Fibroblast of lung (primary cell): ENCODE data around the gene HPSE2. TPM values are rescaled to one million over a fixed set of nuclear protein-coding genes. Genes with fewer than 3 reads are reported as not detected.
A peak's percentile ranks its signal among the peaks of the same experiment; 100 is the strongest.

Experiments used
- DNase-seq, 2 donors: peaks; one replicate each; pipeline versions ENCODE4 v3.0.0 to v3.0.0-alpha.2; 2010; ENCODE audit warnings: low read depth in 2 of 2
- H2AFZ ChIP-seq: 2 replicates; pipeline ENCODE4 v1.5.1; 2012; ENCODE audit warnings: low read length, control low read depth, inconsistent platforms
- H3K27ac ChIP-seq: 2 replicates; pipeline ENCODE4 v1.5.1; 2011; ENCODE audit warnings: low read length, control low read depth; ENCODE audit not compliant: insufficient read depth
- H3K27me3 ChIP-seq: 2 replicates; pipeline ENCODE4 v1.5.1; 2011; ENCODE audit warnings: mild to moderate bottlenecking, low read length; ENCODE audit not compliant: control insufficient read depth, insufficient read depth
- H3K36me3 ChIP-seq: 2 replicates; pipeline ENCODE4 v1.5.1; 2011; ENCODE audit warnings: low read length; ENCODE audit not compliant: control insufficient read depth, insufficient read depth
- H3K4me1 ChIP-seq: 2 replicates; pipeline ENCODE4 v1.5.1; 2011; ENCODE audit warnings: low read length; ENCODE audit not compliant: control insufficient read depth, insufficient read depth; ENCODE audit errors: extremely low read depth
- H3K4me2 ChIP-seq: 2 replicates; pipeline ENCODE4 v1.5.1; 2011; ENCODE audit warnings: low read length, control low read depth; ENCODE audit not compliant: insufficient read depth; ENCODE audit errors: extremely low read depth
- H3K4me3 ChIP-seq, 4 experiments: fragments of 200-600 bp in 1 of 4; sonication (generic) in 1 of 4; replicated peaks in 1 of 4; 2 replicates each; pipeline ENCODE4 v1.5.1; 2011 to 2016; ENCODE audit warnings: low read length in 4 of 4, low read depth in 3 of 4, mild to moderate bottlenecking in 3 of 4, control low read depth in 2 of 4, inconsistent platforms in 1 of 4, mixed read lengths in 1 of 4; ENCODE audit not compliant: insufficient read depth in 1 of 4; ENCODE audit errors: control extremely low read depth in 1 of 4
- H3K79me2 ChIP-seq: 2 replicates; pipeline ENCODE4 v1.5.1; 2012; ENCODE audit warnings: mild to moderate bottlenecking, low read length, inconsistent platforms; ENCODE audit not compliant: control insufficient read depth, insufficient read depth
- H3K9ac ChIP-seq: 2 replicates; pipeline ENCODE4 v1.5.1; 2011; ENCODE audit warnings: mild to moderate bottlenecking, low read length, control low read depth; ENCODE audit not compliant: insufficient read depth
- H3K9me3 ChIP-seq: 2 replicates; pipeline ENCODE4 v1.5.1; 2012; ENCODE audit warnings: low read depth, low read length; ENCODE audit not compliant: control insufficient read depth, insufficient read depth
- H4K20me1 ChIP-seq: 2 replicates; pipeline ENCODE4 v1.5.1; 2011; ENCODE audit warnings: low read length; ENCODE audit not compliant: control insufficient read depth, insufficient read depth; ENCODE audit errors: extremely low read depth
- EZH2 ChIP-seq: IDR thresholded peaks from 2 replicates; pipeline ENCODE4 v1.5.1; 2012; ENCODE audit warnings: low read length, control low read depth, mild to moderate bottlenecking; ENCODE audit errors: missing control alignments
- polyA plus RNA-seq, 2 donors: library from polyadenylated mRNA; depleted of rRNA in 1 of 2; stranded (reverse) in 1 of 2; unstranded in 1 of 2; fragments of >200 nt; gene quantifications; 2 replicates each; pipeline ENCODE4 v1.2.1, GENCODE V29; 2011 to 2012; ENCODE audit warnings: missing spikeins in 1 of 2
- total RNA-seq: library from RNA; depleted of rRNA; stranded (reverse); fragments of >200 nt; gene quantifications from 2 replicates; pipeline ENCODE4 v1.2.1, GENCODE V29; 2014
- TF ChIP-seq, protein P1 (sequence below), 2 donors: IDR thresholded peaks in 1 of 2; conservative IDR thresholded peaks in 1 of 2; 1 replicate in 1 of 2; 2 replicates in 1 of 2; pipeline ENCODE4 v1.5.1; 2011 to 2012; ENCODE audit warnings: low read length in 2 of 2, control low read depth in 1 of 2, inconsistent platforms in 1 of 2, low read depth in 1 of 2, mild to moderate bottlenecking in 1 of 2

The HPSE2 gene
- total and polyA plus RNA-seq, 2 donors (not counting 1 experiment from before 2014, with no cell fraction given), result 0.02 to 0.17 TPM

- no peak for DNase-seq
- no peak overlapping the region for H3K9ac ChIP-seq
- no peak overlapping the region for H3K4me3 ChIP-seq
- peaks cover 25% of the 10 kb centered on the region for H3K36me3 ChIP-seq
- no peak overlapping the region for H2AFZ ChIP-seq
- no peaks in the 10 kb centered on the region for H4K20me1 ChIP-seq
- no peaks in the 10 kb centered on the region for H3K79me2 ChIP-seq
- no peaks in the 10 kb centered on the region for H3K27me3 ChIP-seq
- H3K9me3 ChIP-seq, result no peaks in the 10 kb centered on the region
- no peaks in the 10 kb centered on the region for H3K4me1 ChIP-seq
- no peak overlapping the region for H3K27ac ChIP-seq
- no peak for TF ChIP-seq EZH2
- TF ChIP-seq, protein P1, sequence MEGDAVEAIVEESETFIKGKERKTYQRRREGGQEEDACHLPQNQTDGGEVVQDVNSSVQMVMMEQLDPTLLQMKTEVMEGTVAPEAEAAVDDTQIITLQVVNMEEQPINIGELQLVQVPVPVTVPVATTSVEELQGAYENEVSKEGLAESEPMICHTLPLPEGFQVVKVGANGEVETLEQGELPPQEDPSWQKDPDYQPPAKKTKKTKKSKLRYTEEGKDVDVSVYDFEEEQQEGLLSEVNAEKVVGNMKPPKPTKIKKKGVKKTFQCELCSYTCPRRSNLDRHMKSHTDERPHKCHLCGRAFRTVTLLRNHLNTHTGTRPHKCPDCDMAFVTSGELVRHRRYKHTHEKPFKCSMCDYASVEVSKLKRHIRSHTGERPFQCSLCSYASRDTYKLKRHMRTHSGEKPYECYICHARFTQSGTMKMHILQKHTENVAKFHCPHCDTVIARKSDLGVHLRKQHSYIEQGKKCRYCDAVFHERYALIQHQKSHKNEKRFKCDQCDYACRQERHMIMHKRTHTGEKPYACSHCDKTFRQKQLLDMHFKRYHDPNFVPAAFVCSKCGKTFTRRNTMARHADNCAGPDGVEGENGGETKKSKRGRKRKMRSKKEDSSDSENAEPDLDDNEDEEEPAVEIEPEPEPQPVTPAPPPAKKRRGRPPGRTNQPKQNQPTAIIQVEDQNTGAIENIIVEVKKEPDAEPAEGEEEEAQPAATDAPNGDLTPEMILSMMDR (conservative IDR thresholded peaks at IDR 0.05 in 1 of 2, IDR thresholded peaks at IDR 0.05 in 1 of 2; ENCODE audit: low read depth in 1 of 2, low read length in 2 of 2), result no peak
- no peak overlapping the region for H3K4me2 ChIP-seq
Measured at GRCh38 chr10:98427011-98427515, 808.6 kb downstream of the HPSE2 start.

DNA sequence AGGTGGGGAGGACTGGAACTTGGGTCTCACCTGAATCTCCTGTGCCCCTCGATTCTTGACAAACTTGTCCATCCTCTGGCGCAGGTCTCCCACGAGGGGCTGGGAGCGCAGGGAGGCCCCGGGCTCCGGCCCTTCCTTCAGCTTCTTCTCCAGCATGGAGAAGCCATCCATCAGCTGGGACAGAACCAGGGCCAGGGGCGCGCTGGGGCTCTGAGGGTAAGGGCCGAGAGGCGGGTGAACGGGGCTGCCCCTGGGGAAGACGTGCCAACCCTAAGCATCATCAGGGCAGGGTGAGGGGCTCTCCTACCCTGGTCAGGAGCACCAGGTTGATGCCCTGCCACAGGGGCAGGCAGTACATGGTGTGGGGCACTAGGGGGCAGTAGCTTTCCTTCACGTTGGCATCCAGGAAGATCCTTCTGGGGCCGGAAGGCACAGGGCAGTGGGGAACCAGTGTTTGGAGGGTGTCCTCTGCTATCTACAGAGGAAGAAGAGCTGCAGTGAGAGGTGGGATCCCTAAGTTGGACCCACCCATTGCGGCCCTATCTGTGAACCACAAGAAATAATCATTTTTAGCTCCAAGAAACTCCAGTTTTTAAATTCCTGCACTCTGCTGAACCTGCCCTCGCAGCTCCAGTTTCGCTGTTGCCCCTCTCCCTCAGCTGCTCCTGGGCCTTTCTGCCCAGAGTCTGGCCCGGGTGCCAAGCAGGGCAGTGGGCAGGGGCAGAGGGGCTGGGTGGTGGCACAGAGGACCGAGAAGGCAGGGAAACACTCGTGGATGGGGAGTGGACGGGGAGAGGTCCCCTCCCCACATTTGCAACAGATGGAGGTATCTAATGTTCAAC lies 809.9 kb downstream of the HPSE2 start:
- Histone ChIP-seq H3K4me3 (no peak overlapping the region), H2AFZ (no peak overlapping the region), H3K79me2 (no peaks in the 10 kb centered on the region), H3K9ac (no peak overlapping the region), H3K9me3 (no peaks in the 10 kb centered on the region), H3K27ac (no peak overlapping the region), H4K20me1 (no peaks in the 10 kb centered on the region), H3K4me1 (no peaks in the 10 kb centered on the region), H3K4me2 (no peak overlapping the region), H3K27me3 (no peaks in the 10 kb centered on the region), H3K36me3 (peaks cover 22% of the 10 kb centered on the region)
- peak in 1 of 2 donors; percentile 39 for DNase-seq
- TF ChIP-seq, protein P1 (conservative IDR thresholded peaks at IDR 0.05 in 1 of 2, IDR thresholded peaks at IDR 0.05 in 1 of 2; ENCODE audit: low read depth in 1 of 2, low read length in 2 of 2), result peak; percentile 62 to 74
- TF ChIP-seq EZH2, result no peak

DNA sequence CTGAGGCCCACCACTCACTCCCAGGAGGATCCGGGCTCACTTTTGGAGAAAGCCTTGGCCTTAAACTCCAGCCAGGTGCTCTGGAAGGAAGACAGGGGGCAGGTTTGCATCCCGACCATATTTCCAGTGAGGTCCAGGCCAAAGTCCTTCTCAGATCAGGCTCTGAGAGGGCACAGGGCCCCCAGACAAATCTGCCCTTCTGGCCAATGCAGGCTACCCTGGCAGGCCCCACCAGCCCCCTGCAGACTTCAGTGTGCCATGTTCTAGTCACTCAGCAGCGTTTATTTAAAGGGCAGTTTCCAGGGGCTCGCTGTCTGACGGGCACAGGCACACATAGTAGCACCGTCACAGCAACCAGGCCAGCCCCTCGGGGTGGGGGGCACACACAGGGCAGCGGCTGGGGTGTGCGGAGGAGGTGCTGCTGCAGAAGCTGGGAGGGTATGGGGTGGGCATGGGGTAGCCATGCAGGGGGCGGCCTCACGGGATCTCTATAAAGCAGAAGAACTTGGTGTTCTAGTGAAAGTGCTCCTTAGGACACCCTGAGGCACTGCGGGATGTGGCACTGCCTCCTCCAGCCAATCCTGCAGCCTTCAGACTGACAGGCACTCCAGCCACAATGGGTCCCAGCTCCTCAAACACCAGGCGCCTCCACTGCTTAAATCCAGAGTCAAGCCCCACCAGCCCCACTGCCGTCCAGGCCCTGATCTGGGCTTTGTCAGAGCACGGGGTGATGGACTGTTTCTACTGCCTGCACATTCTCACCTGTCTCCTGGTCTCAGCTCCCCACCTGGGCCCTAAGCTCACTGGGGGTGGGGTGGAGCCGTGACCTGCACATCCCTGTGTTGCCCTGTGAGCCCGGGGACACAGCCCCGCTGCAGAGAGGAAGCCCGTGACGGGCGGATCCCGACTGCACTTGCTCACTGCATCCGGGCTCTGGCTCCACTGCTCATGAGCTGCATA lies 811.1 kb downstream of the HPSE2 start:
- H3K9me3 ChIP-seq, result no peaks in the 10 kb centered on the region
- H3K4me2 ChIP-seq, result no peak overlapping the region
- no peak overlapping the region for H3K27ac ChIP-seq
- DNase-seq, result no peak
- no peaks in the 10 kb centered on the region for H3K79me2 ChIP-seq
- TF ChIP-seq, protein P1 (conservative IDR thresholded peaks at IDR 0.05 in 1 of 2, IDR thresholded peaks at IDR 0.05 in 1 of 2; ENCODE audit: low read depth in 1 of 2, low read length in 2 of 2), result no peak
- TF ChIP-seq EZH2, result no peak
- no peak overlapping the region for H3K9ac ChIP-seq
- no peaks in the 10 kb centered on the region for H4K20me1 ChIP-seq
- H3K4me1 ChIP-seq, result no peaks in the 10 kb centered on the region
- H2AFZ ChIP-seq, result no peak overlapping the region
- H3K27me3 ChIP-seq, result no peaks in the 10 kb centered on the region
- H3K4me3 ChIP-seq, result no peak overlapping the region
- peaks cover 17% of the 10 kb centered on the region for H3K36me3 ChIP-seq
